CD4-positive, alpha-beta T cell treated with Interferon gamma for 1 hour (primary cell): ENCODE measurements around the gene PVRIG.
"Not testable (repeated sequence)": the region's sequence is repeated elsewhere in the genome, so short reads cannot be mapped to it uniquely, and the experiment has no call there.

ENCODE experiments used
- DNase-seq: peaks from one replicate; pipeline ENCODE4 v3.0.0-alpha.2; 2020

PVRIG gene

GRCh38 chr7:100219801-100220585, at the start of gene PVRIG:
TSS of gene PVRIG (plus strand) at chr7:100219949. CDS start at chr7:100219971, 22 bp downstream.
- DNase-seq: peak; percentile 7

GRCh38 chr7:100170101-100170897, 49.5 kb upstream of the PVRIG start:
- DNase-seq: no peak

GRCh38 chr7:100171087-100171681, 48.6 kb upstream of the PVRIG start:
- DNase-seq: peak; percentile 40

- no peak for DNase-seq
These were observed 47.9 kb upstream of the PVRIG start for GRCh38 chr7:100171840-100172239.

GRCh38 chr7:100173806-100174495, 45.8 kb upstream of the PVRIG start:
- DNase-seq: no peak

- no peak for DNase-seq
These were observed 45.2 kb upstream of the PVRIG start for GRCh38 chr7:100174582-100174981.

- DNase-seq: no peak
These were observed 44.3 kb upstream of the PVRIG start for GRCh38 chr7:100175296-100175935.

- no peak for DNase-seq
These were observed 43.4 kb upstream of the PVRIG start for GRCh38 chr7:100176096-100177044.

- peak; percentile 98 for DNase-seq
These were observed 42.4 kb upstream of the PVRIG start, which contains the start of the genes GPC2 and STAG3 for GRCh38 chr7:100177045-100178001. TSS of gene GPC2 (minus strand) at chr7:100177381. CDS start at chr7:100177199, 182 bp downstream. TSS of gene STAG3 (plus strand) at chr7:100177918. CDS start at chr7:100180557, 2,639 bp downstream.

GRCh38 chr7:100180084-100180483, 39.7 kb upstream of the PVRIG start:
- not testable (repeated sequence) for DNase-seq

- DNase-seq: not testable (repeated sequence)
These were observed 37.1 kb upstream of the PVRIG start for GRCh38 chr7:100182616-100183015.

GRCh38 chr7:100183090-100183489, 36.7 kb upstream of the PVRIG start:
- not testable (repeated sequence) for DNase-seq

GRCh38 chr7:100185726-100186125, 34.0 kb upstream of the PVRIG start:
- no peak for DNase-seq

GRCh38 chr7:100189061-100189460, 30.7 kb upstream of the PVRIG start:
- no peak for DNase-seq

GRCh38 chr7:100190048-100190711, 29.6 kb upstream of the PVRIG start:
- no peak for DNase-seq

- DNase-seq: no peak
These were observed 28.0 kb upstream of the PVRIG start for GRCh38 chr7:100191775-100192174.

- peak; percentile 25 for DNase-seq
These were observed 27.4 kb upstream of the PVRIG start for GRCh38 chr7:100192281-100192862.

- DNase-seq: no peak
These were observed 26.8 kb upstream of the PVRIG start for GRCh38 chr7:100192969-100193368.

GRCh38 chr7:100195222-100195621, 24.5 kb upstream of the PVRIG start:
- no peak for DNase-seq
